Measurements from ENCODE around the gene POLE2. TPM values are rescaled to one million over a fixed set of nuclear protein-coding genes. Genes with fewer than 3 reads are reported as not detected.
"Not testable (repeated sequence)": the region's sequence is repeated elsewhere in the genome, so short reads cannot be mapped to it uniquely, and the experiment has no call there.

Gene POLE2
- total RNA-seq, 1 donor from 2014 or later, result 22.0 TPM

GRCh38 chr14:49621114-49621881, 66.7 kb downstream of the POLE2 start:
- TF ChIP-seq, protein P1, sequence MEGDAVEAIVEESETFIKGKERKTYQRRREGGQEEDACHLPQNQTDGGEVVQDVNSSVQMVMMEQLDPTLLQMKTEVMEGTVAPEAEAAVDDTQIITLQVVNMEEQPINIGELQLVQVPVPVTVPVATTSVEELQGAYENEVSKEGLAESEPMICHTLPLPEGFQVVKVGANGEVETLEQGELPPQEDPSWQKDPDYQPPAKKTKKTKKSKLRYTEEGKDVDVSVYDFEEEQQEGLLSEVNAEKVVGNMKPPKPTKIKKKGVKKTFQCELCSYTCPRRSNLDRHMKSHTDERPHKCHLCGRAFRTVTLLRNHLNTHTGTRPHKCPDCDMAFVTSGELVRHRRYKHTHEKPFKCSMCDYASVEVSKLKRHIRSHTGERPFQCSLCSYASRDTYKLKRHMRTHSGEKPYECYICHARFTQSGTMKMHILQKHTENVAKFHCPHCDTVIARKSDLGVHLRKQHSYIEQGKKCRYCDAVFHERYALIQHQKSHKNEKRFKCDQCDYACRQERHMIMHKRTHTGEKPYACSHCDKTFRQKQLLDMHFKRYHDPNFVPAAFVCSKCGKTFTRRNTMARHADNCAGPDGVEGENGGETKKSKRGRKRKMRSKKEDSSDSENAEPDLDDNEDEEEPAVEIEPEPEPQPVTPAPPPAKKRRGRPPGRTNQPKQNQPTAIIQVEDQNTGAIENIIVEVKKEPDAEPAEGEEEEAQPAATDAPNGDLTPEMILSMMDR (conservative IDR thresholded peaks at IDR 0.05; ENCODE audit: low read depth, low read length), result no peak
- DNase-seq (ENCODE audit: low read depth), result no peak
- H3K4me3 ChIP-seq (ENCODE audit: low read depth, low read length), result peak overlapping the region; percentile 95

DNA sequence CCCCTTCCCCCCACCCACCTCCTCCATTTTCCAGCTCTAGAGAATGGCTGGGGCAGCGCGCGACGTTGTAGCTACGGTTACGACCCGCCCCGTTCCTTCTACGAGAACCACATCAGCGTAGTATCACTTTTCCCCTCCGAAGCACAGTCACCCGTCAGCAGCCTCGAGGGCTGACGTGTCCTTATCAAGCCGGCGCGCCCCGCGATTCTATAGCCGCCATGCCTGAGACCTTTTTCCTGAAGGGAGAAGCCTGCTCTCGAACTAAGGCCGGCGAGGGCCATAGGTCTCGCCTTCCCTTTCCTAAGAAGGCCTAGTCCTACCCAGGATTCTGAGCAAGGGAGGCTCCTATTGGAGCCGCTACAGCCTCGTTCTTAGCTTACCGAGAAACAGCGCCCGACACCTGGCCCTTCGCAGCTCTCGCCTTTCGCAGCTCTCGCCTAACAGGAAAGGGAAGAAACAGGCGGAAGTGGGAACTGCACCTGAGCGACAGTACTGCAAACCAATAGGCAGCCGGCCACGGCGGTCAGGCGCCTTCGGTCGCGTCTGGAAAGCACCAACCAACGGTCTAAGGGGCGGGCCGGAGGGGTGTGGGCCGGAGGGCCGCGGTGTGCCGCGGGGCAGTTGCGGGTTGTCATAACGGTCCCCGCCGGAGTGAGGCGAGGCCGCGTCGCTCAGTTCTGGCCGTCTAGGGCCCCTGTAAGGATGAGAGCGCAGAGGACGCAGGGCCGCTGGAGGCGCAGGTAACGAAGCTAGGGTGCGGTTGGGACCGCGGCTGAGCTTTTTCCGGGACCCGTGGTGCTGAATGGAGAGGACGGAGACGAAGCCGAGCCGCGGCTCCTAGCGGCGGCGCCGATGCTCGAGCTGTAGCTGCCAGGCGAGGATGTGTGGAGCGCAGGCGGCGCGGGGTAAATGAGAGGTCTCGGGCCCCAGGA, 67.6 kb downstream of the POLE2 start, which contains the start of the genes MGAT2 and RPL36AL:
Gene MGAT2 (plus strand): TSS at position 618 of the 932 bp plus-strand sequence. CDS start 470 bp downstream, outside the sequence.
Gene RPL36AL (minus strand): TSS at position 445 of the 932 bp plus-strand sequence. CDS start 1,522 bp downstream, outside the sequence.
- DNase-seq (ENCODE audit: low read depth), result peak; percentile 82
- TF ChIP-seq, protein P1 (conservative IDR thresholded peaks at IDR 0.05; ENCODE audit: low read depth, low read length), result peak; percentile 39
- peak within 1 kb of the TSS; percentile 95 for H3K4me3 ChIP-seq (ENCODE audit: low read depth, low read length)

- DNase-seq (ENCODE audit: low read depth), result no peak
- H3K4me3 ChIP-seq (ENCODE audit: low read depth, low read length), result peak overlapping the region; percentile 95
- TF ChIP-seq, protein P1 (conservative IDR thresholded peaks at IDR 0.05; ENCODE audit: low read depth, low read length), result no peak
Observed at GRCh38 chr14:49619730-49620129, 68.3 kb downstream of the POLE2 start.

GRCh38 chr14:49619273-49619672, 68.7 kb downstream of the POLE2 start:
- not testable (repeated sequence) for DNase-seq (ENCODE audit: low read depth)
- H3K4me3 ChIP-seq (ENCODE audit: low read depth, low read length), result peak overlapping the region; percentile 95

- no peak overlapping the region for H3K4me3 ChIP-seq (ENCODE audit: low read depth, low read length)
- DNase-seq (ENCODE audit: low read depth), result no peak
- TF ChIP-seq, protein P1 (conservative IDR thresholded peaks at IDR 0.05; ENCODE audit: low read depth, low read length), result no peak
Observed at GRCh38 chr14:49617852-49618519, 70.0 kb downstream of the POLE2 start.

- H3K4me3 ChIP-seq (ENCODE audit: low read depth, low read length), result no peak overlapping the region
- TF ChIP-seq, protein P1 (conservative IDR thresholded peaks at IDR 0.05; ENCODE audit: low read depth, low read length), result no peak
- no peak for DNase-seq (ENCODE audit: low read depth)
Observed at GRCh38 chr14:49615776-49616175, 72.2 kb downstream of the POLE2 start.

Data from epithelial cell of proximal tubule (primary cell).